HCT116 (cell line): ENCODE results near the gene SH3D21. TPM values are rescaled to one million over a fixed set of nuclear protein-coding genes. Genes with fewer than 3 reads are reported as not detected.

Experiments used
- ATAC-seq: fragments of 200-7000 bp; cut with Tn5 transposase; 2 replicates; pipeline ENCODE4 v1.9.1; 2020; ENCODE audit warnings: mild to moderate bottlenecking, moderate library complexity
- BruUV-seq: library from RNA; stranded (reverse); fragments of 400-500 nt; replicated peaks from 2 replicates; lab custom pipeline; 2021; lab: Mats Ljungman, UMichigan
- CTCF ChIA-PET: fragments of 300-600 bp; sonication (Branson Sonifier 250); formaldehyde crosslinking; loops from one replicate; lab custom pipeline; 2021; ENCODE audit warnings: antibody characterized with exemption; lab: Charles Lee
- POLR2A ChIA-PET: fragments of 300-600, 350-600 bp; sonication (Branson Sonifier 250); formaldehyde crosslinking; loops from one replicate; lab custom pipeline; 2021; ENCODE audit warnings: antibody characterized with exemption; lab: Charles Lee
- RAD21 ChIA-PET, 2 experiments: fragments of 300-600 bp; sonication (Branson Sonifier 250); formaldehyde crosslinking; loops; one replicate each; lab custom pipeline; 2023; ENCODE audit warnings: low total read pairs in 2 of 2; ENCODE audit not compliant: uncharacterized antibody in 2 of 2, unreplicated experiment in 2 of 2, low non-redundant PET in 1 of 2; lab: Charles Lee
- DNase-seq: peaks from one replicate; pipeline ENCODE4 v3.0.0-alpha.2; 2010; ENCODE audit warnings: low read depth, low spot score
- H2AFZ ChIP-seq: fragments of 200-600 bp; shearing (Covaris generic), sonication (generic); 2 replicates; pipeline ENCODE4 v1.6.1; 2017; ENCODE audit warnings: low read depth, mixed run types, mixed read lengths, antibody characterized with exemption, low read length; ENCODE audit not compliant: poor library complexity, severe bottlenecking
- H3K27ac ChIP-seq: 2 replicates; pipeline ENCODE4 v1.5.1; 2012; ENCODE audit warnings: low read depth, low read length
- H3K27me3 ChIP-seq: fragments of 200-600 bp; sonication (generic); 2 replicates; pipeline ENCODE4 v1.6.1; 2016; ENCODE audit warnings: mixed run types, low read length, mixed read lengths; ENCODE audit not compliant: insufficient read depth
- H3K36me3 ChIP-seq, 2 experiments: fragments of 200-500 bp in 1 of 2; fragments of 200-600 bp in 1 of 2; sonication (Bioruptor generic) in 1 of 2; sonication (generic) in 1 of 2; 2 replicates each; pipeline versions ENCODE4 v1.5.1 to v1.6.1; 2014 to 2016; ENCODE audit warnings: low read length in 2 of 2, inconsistent platforms in 1 of 2, mixed read lengths in 1 of 2, mixed run types in 1 of 2; ENCODE audit not compliant: insufficient read depth in 2 of 2, control insufficient read depth in 1 of 2
- H3K4me1 ChIP-seq, 2 experiments: fragments of 200-600 bp in 1 of 2; sonication (generic) in 1 of 2; 2 replicates each; pipeline versions ENCODE4 v1.5.1 to v1.6.1; 2012 to 2017; ENCODE audit warnings: low read length in 2 of 2, inconsistent platforms in 1 of 2, mild to moderate bottlenecking in 1 of 2, mixed read lengths in 1 of 2, mixed run types in 1 of 2, moderate library complexity in 1 of 2; ENCODE audit not compliant: insufficient read depth in 2 of 2, control insufficient read depth in 1 of 2
- H3K4me2 ChIP-seq: fragments of 200-600 bp; sonication (generic); 2 replicates; pipeline ENCODE4 v1.6.1; 2017; ENCODE audit warnings: mixed run types, low read length, mixed read lengths
- H3K4me3 ChIP-seq, 2 experiments: fragments of 200-600 bp in 1 of 2; sonication (generic) in 1 of 2; replicated peaks in 1 of 2; 2 replicates each; pipeline ENCODE4 v1.5.1; 2011 to 2016; ENCODE audit warnings: low read length in 2 of 2, control low read depth in 1 of 2, low read depth in 1 of 2, mild to moderate bottlenecking in 1 of 2, mixed read lengths in 1 of 2, mixed run types in 1 of 2
- H3K79me2 ChIP-seq: fragments of 200-600 bp; sonication (generic); 2 replicates; pipeline ENCODE4 v1.6.1; 2017; ENCODE audit warnings: mild to moderate bottlenecking, mixed run types, low read length, moderate library complexity, mixed read lengths; ENCODE audit not compliant: insufficient read depth
- H3K9ac ChIP-seq: fragments of 200-600 bp; sonication (generic); 2 replicates; pipeline ENCODE4 v1.6.1; 2016; ENCODE audit warnings: low read length, mixed read lengths
- H3K9me2 ChIP-seq: fragments of 200-600 bp; sonication (generic), shearing (Covaris generic); 2 replicates; pipeline ENCODE4 v1.6.1; 2017; ENCODE audit warnings: mixed run types, mild to moderate bottlenecking, moderate library complexity; ENCODE audit not compliant: insufficient read depth
- H3K9me3 ChIP-seq, 2 experiments: fragments of 200-500 bp in 1 of 2; fragments of 200-600 bp in 1 of 2; sonication (Bioruptor generic) in 1 of 2; sonication (generic) in 1 of 2; 2 replicates each; pipeline ENCODE4 v1.6.1; 2014 to 2017; ENCODE audit warnings: low read length in 2 of 2, mixed read lengths in 2 of 2, inconsistent platforms in 1 of 2, low read depth in 1 of 2, mild to moderate bottlenecking in 1 of 2, mixed run types in 1 of 2, moderate library complexity in 1 of 2; ENCODE audit not compliant: control insufficient read depth in 1 of 2, insufficient read depth in 1 of 2
- H4K20me1 ChIP-seq: fragments of 200-600 bp; sonication (generic), shearing (Covaris generic); 2 replicates; pipeline ENCODE4 v1.6.1; 2017; ENCODE audit warnings: mixed run types, mild to moderate bottlenecking, moderate library complexity; ENCODE audit not compliant: insufficient read depth
- CBX3 ChIP-seq: IDR thresholded peaks from 2 replicates; pipeline ENCODE4 v1.6.1; 2012; ENCODE audit warnings: low read depth
- CEBPB ChIP-seq: IDR thresholded peaks from 2 replicates; pipeline ENCODE4 v1.6.1; 2012; ENCODE audit warnings: low read depth
- EGR1 ChIP-seq: IDR thresholded peaks from 2 replicates; pipeline ENCODE4 v1.6.1; 2012; ENCODE audit warnings: low read depth
- EZH2phosphoT487 ChIP-seq: fragments of 200-600 bp; IDR thresholded peaks from 2 replicates; pipeline ENCODE4 v1.6.1; 2018; ENCODE audit warnings: antibody characterized with exemption, borderline replicate concordance
- FOSL1 ChIP-seq: IDR thresholded peaks from 2 replicates; pipeline ENCODE4 v1.6.1; 2012; ENCODE audit warnings: low read depth
- JUND ChIP-seq: IDR thresholded peaks from 2 replicates; pipeline ENCODE4 v1.6.1; 2012
- POLR2A ChIP-seq: IDR thresholded peaks from 2 replicates; pipeline ENCODE4 v1.7.0; 2011; ENCODE audit warnings: borderline replicate concordance; ENCODE audit not compliant: insufficient read depth, insufficient read length; ENCODE audit errors: extremely low read depth
- RAD21 ChIP-seq: IDR thresholded peaks from 2 replicates; pipeline ENCODE4 v1.6.1; 2012; ENCODE audit warnings: low read depth, mild to moderate bottlenecking
- SIN3A ChIP-seq: IDR thresholded peaks from 2 replicates; pipeline ENCODE4 v1.6.1; 2012; ENCODE audit warnings: low read depth
- TCF7L2 ChIP-seq: IDR thresholded peaks from 2 replicates; pipeline ENCODE4 v1.7.0; 2011; ENCODE audit warnings: borderline replicate concordance, inconsistent platforms; ENCODE audit not compliant: insufficient read depth, insufficient read length; ENCODE audit errors: extremely low read depth
- YY1 ChIP-seq: IDR thresholded peaks from 2 replicates; pipeline ENCODE4 v1.6.1; 2011; ENCODE audit warnings: low read length, low read depth, moderate library complexity, mild to moderate bottlenecking; ENCODE audit not compliant: insufficient replicate concordance; ENCODE audit errors: extremely low read depth
- ZNF274 ChIP-seq: fragments of 200-500 bp; sonication (Bioruptor generic); IDR thresholded peaks from 2 replicates; pipeline ENCODE4 v1.6.1; 2014; ENCODE audit warnings: mild to moderate bottlenecking, low read depth, low read length, inconsistent platforms
- intact Hi-C: fragments of 100-400 bp; cut with micrococcal nuclease; formaldehyde crosslinking; loops from 2 replicates; pipeline ENCODE4 v1.10.0; 2022
- total RNA-seq: library from RNA; stranded (reverse); gene quantifications from one replicate; pipeline ENCODE4 v1.2.1, GENCODE V29; 2021; ENCODE audit not compliant: unreplicated experiment
- TF ChIP-seq, protein P1 (sequence below): IDR thresholded peaks from 2 replicates; pipeline ENCODE4 v1.6.1; 2012
- TF ChIP-seq, protein P2 (sequence below): IDR thresholded peaks from 2 replicates; pipeline ENCODE4 v1.6.1; 2012
- TF ChIP-seq, protein P3 (sequence below): IDR thresholded peaks from 2 replicates; pipeline ENCODE4 v1.6.1; 2012; ENCODE audit warnings: low read depth
- TF ChIP-seq, protein P4 (sequence below), 3 experiments: fragments of 200-600 bp in 1 of 3; sonication (generic) in 1 of 3; IDR thresholded peaks in 2 of 3; conservative IDR thresholded peaks in 1 of 3; 2 replicates each; pipeline ENCODE4 v1.5.1; 2012 to 2017; ENCODE audit warnings: low read depth in 2 of 3, low read length in 2 of 3, antibody characterized with exemption in 1 of 3, borderline replicate concordance in 1 of 3, control low read depth in 1 of 3, mild to moderate bottlenecking in 1 of 3, mixed read lengths in 1 of 3, mixed run types in 1 of 3, moderate library complexity in 1 of 3; ENCODE audit not compliant: insufficient read depth in 1 of 3

The SH3D21 gene
- total RNA-seq, 1 experiment from 2014 or later = 9.3 TPM

DNA sequence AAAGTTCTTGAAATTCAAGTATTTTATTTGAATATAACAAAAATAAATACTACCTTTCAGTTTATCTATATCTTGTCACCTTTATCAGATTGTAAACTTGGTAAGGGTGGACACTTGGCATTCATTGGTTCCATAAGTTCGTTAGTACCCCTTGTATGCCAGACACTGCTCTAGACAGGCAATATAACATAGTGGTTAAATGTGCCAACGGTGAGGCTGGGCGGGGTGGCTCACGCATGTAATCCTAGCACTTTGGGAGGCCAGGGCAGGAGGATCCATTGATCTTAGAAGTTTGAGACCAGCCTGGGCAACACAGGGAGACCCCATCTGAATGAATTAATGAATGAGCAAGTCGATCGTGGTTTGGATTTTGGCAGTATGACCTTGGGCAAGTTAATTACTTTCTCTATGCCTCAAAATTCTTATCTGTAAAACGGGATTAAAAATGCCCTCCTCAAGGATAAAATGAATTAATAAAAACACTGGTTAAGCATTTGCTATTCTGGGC, 26.3 kb upstream of the SH3D21 start:
- H3K9me3 ChIP-seq = no peaks in the 10 kb centered on the region
- RAD21 ChIA-PET = no interaction called here
- no peaks in the 10 kb centered on the region for H3K9me2 ChIP-seq
- no peak overlapping the region for H3K9ac ChIP-seq
- H3K27me3 ChIP-seq = no peaks in the 10 kb centered on the region
- H3K4me2 ChIP-seq = no peak overlapping the region
- no TSS peak for BruUV-seq
- H3K36me3 ChIP-seq = peaks cover 14 to 20% of the 10 kb centered on the region in 2 experiments
- intact Hi-C loops = no loop called here
- no peak for ATAC-seq
- TF ChIP-seq, protein P1, sequence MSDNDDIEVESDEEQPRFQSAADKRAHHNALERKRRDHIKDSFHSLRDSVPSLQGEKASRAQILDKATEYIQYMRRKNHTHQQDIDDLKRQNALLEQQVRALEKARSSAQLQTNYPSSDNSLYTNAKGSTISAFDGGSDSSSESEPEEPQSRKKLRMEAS = no peak
- TF ChIP-seq ZNF274 (no peak), FOSL1 (no peak), JUND (no peak), EZH2phosphoT487 (no peak), SIN3A (no peak), RAD21 (no peak), POLR2A (no peak), YY1 (no peak), EGR1 (no peak), CBX3 (no peak), TCF7L2 (no peak), CEBPB (no peak)
- TF ChIP-seq, protein P2, sequence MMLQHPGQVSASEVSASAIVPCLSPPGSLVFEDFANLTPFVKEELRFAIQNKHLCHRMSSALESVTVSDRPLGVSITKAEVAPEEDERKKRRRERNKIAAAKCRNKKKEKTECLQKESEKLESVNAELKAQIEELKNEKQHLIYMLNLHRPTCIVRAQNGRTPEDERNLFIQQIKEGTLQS = no peak
- TF ChIP-seq, protein P3, sequence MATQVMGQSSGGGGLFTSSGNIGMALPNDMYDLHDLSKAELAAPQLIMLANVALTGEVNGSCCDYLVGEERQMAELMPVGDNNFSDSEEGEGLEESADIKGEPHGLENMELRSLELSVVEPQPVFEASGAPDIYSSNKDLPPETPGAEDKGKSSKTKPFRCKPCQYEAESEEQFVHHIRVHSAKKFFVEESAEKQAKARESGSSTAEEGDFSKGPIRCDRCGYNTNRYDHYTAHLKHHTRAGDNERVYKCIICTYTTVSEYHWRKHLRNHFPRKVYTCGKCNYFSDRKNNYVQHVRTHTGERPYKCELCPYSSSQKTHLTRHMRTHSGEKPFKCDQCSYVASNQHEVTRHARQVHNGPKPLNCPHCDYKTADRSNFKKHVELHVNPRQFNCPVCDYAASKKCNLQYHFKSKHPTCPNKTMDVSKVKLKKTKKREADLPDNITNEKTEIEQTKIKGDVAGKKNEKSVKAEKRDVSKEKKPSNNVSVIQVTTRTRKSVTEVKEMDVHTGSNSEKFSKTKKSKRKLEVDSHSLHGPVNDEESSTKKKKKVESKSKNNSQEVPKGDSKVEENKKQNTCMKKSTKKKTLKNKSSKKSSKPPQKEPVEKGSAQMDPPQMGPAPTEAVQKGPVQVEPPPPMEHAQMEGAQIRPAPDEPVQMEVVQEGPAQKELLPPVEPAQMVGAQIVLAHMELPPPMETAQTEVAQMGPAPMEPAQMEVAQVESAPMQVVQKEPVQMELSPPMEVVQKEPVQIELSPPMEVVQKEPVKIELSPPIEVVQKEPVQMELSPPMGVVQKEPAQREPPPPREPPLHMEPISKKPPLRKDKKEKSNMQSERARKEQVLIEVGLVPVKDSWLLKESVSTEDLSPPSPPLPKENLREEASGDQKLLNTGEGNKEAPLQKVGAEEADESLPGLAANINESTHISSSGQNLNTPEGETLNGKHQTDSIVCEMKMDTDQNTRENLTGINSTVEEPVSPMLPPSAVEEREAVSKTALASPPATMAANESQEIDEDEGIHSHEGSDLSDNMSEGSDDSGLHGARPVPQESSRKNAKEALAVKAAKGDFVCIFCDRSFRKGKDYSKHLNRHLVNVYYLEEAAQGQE = no peak
- TF ChIP-seq, protein P4, sequence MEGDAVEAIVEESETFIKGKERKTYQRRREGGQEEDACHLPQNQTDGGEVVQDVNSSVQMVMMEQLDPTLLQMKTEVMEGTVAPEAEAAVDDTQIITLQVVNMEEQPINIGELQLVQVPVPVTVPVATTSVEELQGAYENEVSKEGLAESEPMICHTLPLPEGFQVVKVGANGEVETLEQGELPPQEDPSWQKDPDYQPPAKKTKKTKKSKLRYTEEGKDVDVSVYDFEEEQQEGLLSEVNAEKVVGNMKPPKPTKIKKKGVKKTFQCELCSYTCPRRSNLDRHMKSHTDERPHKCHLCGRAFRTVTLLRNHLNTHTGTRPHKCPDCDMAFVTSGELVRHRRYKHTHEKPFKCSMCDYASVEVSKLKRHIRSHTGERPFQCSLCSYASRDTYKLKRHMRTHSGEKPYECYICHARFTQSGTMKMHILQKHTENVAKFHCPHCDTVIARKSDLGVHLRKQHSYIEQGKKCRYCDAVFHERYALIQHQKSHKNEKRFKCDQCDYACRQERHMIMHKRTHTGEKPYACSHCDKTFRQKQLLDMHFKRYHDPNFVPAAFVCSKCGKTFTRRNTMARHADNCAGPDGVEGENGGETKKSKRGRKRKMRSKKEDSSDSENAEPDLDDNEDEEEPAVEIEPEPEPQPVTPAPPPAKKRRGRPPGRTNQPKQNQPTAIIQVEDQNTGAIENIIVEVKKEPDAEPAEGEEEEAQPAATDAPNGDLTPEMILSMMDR (IDR thresholded peaks at IDR 0.05 in 2 of 3, conservative IDR thresholded peaks at IDR 0.05 in 1 of 3; ENCODE audit: borderline replicate concordance in 1 of 3, insufficient read depth in 1 of 3, low read depth in 2 of 3, low read length in 2 of 3) = no peak
- TF ChIP-seq, all 23 proteins: peak for 0
- ChIA-PET CTCF (interaction anchor here (1.6 kb wide), 1 partner anchor 130 kb away, joined by 4 read pairs; the partner anchor contains the start of gene TRAPPC3), POLR2A (interaction anchor here (0.7 kb wide), 1 partner anchor 8 kb away, joined by 3 read pairs; no protein-coding TSS in a partner anchor)
- H3K79me2 ChIP-seq = peaks cover 74% of the 10 kb centered on the region
- H3K4me1 ChIP-seq = no peaks in the 10 kb centered on the region; a peak in 1 of 4 replicates
- H3K4me3 ChIP-seq = no peak overlapping the region
- no peak for DNase-seq
- no peak overlapping the region for H2AFZ ChIP-seq
- H3K27ac ChIP-seq = no peak overlapping the region
- H4K20me1 ChIP-seq = no peaks in the 10 kb centered on the region
